GM19238 (cell line): ENCODE measurements around the gene NR1H4.
"Not testable (repeated sequence)": the region's sequence is repeated elsewhere in the genome, so short reads cannot be mapped to it uniquely, and the experiment has no call there.

ENCODE experiments used
- DNase-seq: peaks from one replicate; pipeline ENCODE4 v3.0.0; 2011; ENCODE audit warnings: low spot score; ENCODE audit not compliant: insufficient read length

Gene NR1H4

GRCh38 chr12:100473716-100474150 is at the start of gene NR1H4:
TSS of gene NR1H4 (plus strand) at chr12:100473866. CDS start at chr12:100493324, 19,458 bp downstream.
- no peak for DNase-seq

GRCh38 chr12:100426145-100426544 is 47.5 kb upstream of the NR1H4 start:
- no peak for DNase-seq

- DNase-seq, result no peak
Observed at GRCh38 chr12:100427078-100427477, 46.6 kb upstream of the NR1H4 start.

GRCh38 chr12:100430251-100430650 is 43.4 kb upstream of the NR1H4 start:
- DNase-seq, result not testable (repeated sequence)

GRCh38 chr12:100433701-100434100 is 40.0 kb upstream of the NR1H4 start:
- no peak for DNase-seq

GRCh38 chr12:100434177-100434576 is 39.5 kb upstream of the NR1H4 start:
- no peak for DNase-seq

- no peak for DNase-seq
Observed at GRCh38 chr12:100435957-100436356, 37.7 kb upstream of the NR1H4 start.

GRCh38 chr12:100437038-100437841 is 36.4 kb upstream of the NR1H4 start:
- no peak for DNase-seq

GRCh38 chr12:100439797-100440196 is 33.9 kb upstream of the NR1H4 start:
- no peak for DNase-seq

- no peak for DNase-seq
Observed at GRCh38 chr12:100442403-100442802, 31.3 kb upstream of the NR1H4 start.

GRCh38 chr12:100443434-100443833 is 30.2 kb upstream of the NR1H4 start:
- no peak for DNase-seq

- no peak for DNase-seq
Observed at GRCh38 chr12:100445081-100445481, 28.6 kb upstream of the NR1H4 start.

GRCh38 chr12:100447381-100447780 is 26.3 kb upstream of the NR1H4 start:
- no peak for DNase-seq

- no peak for DNase-seq
Observed at GRCh38 chr12:100448656-100449055, 25.0 kb upstream of the NR1H4 start.

GRCh38 chr12:100450735-100451134 is 22.9 kb upstream of the NR1H4 start:
- DNase-seq, result no peak

- no peak for DNase-seq
Observed at GRCh38 chr12:100453951-100454350, 19.7 kb upstream of the NR1H4 start.

GRCh38 chr12:100455896-100456295 is 17.8 kb upstream of the NR1H4 start:
- no peak for DNase-seq

GRCh38 chr12:100458191-100458590 is 15.5 kb upstream of the NR1H4 start:
- no peak for DNase-seq

GRCh38 chr12:100460702-100461101 is 13.0 kb upstream of the NR1H4 start:
- DNase-seq, result no peak

- DNase-seq, result no peak
Observed at GRCh38 chr12:100461330-100461973, 12.2 kb upstream of the NR1H4 start.

- no peak for DNase-seq
Observed at GRCh38 chr12:100463661-100464060, 10.0 kb upstream of the NR1H4 start.

GRCh38 chr12:100464529-100464928 is 9.1 kb upstream of the NR1H4 start:
- no peak for DNase-seq

GRCh38 chr12:100468126-100468525 is 5.5 kb upstream of the NR1H4 start:
- no peak for DNase-seq
